A549 treated with Hydrocortisone at 1 μM for 4 hours (cell line): ENCODE data around the gene METTL16. TPM values are rescaled to one million over a fixed set of nuclear protein-coding genes. Genes with fewer than 3 reads are reported as not detected.

Source experiments
- total RNA-seq: library from RNA; stranded (reverse); fragments of 200-300 nt; extraction: Qiagen RNA extraction; gene quantifications from 5 replicates; pipeline ENCODE4 v1.2.3, GENCODE V29; 2022

Gene METTL16
- 31.1 to 36.2 TPM (median 32.0 TPM) in 5 replicates for total RNA-seq

GRCh38 chr17:2511462-2512369, at the start of gene METTL16:
Gene METTL16, minus strand, starts transcription at chr17:2511888. Its CDS starts 9,557 bp downstream, at chr17:2502331.

GRCh38 chr17:2400877-2401425, 110.7 kb downstream of the METTL16 start, which contains the start of gene MNT:
Gene MNT, minus strand, starts transcription at chr17:2401060. Its CDS starts 348 bp downstream, at chr17:2400712.

Other genes starting within 250 kb of the METTL16 start
- 21.9 to 24.8 TPM (median 24.3 TPM) in 5 replicates for gene SMG6, start 208.1 kb downstream of the METTL16 start, total RNA-seq
- gene SRR, start 207.9 kb downstream of the METTL16 start, total RNA-seq, result 7.0 to 11.8 TPM (median 8.1 TPM) in 5 replicates
- gene TSR1, start 175.4 kb downstream of the METTL16 start, total RNA-seq, result 55.9 to 81.6 TPM (median 57.9 TPM) in 5 replicates
- gene SGSM2, start 174.4 kb downstream of the METTL16 start, total RNA-seq, result 35.2 to 39.8 TPM (median 36.7 TPM) in 5 replicates
- 14.5 to 17.6 TPM (median 16.2 TPM) in 5 replicates for gene MNT, start 110.8 kb downstream of the METTL16 start, total RNA-seq
- gene PAFAH1B1, start 81.8 kb upstream of the METTL16 start, total RNA-seq, result 169 to 194 TPM (median 192 TPM) in 5 replicates
- 99.7 to 117 TPM (median 109 TPM) in 5 replicates for gene CLUH, start 199.9 kb upstream of the METTL16 start, total RNA-seq
- gene CCDC92B, start 237.8 kb upstream of the METTL16 start, total RNA-seq, result 0.09 to 0.20 TPM (median 0.15 TPM) in 5 replicates